Neuron (in vitro differentiated cells): Measurements from ENCODE around the gene OR9A4.
"Not testable (repeated sequence)": the region's sequence is repeated elsewhere in the genome, so short reads cannot be mapped to it uniquely, and the experiment has no call there.

Experiments
- H2AFZ ChIP-seq: one replicate; pipeline ENCODE4 v1.6.1; 2013; ENCODE audit warnings: low read depth, mild to moderate bottlenecking, inconsistent platforms, low read length, moderate library complexity
- H3K27me3 ChIP-seq: one replicate; pipeline ENCODE4 v1.6.1; 2013; ENCODE audit warnings: low read length; ENCODE audit not compliant: insufficient read depth
- H3K36me3 ChIP-seq: one replicate; pipeline ENCODE4 v1.6.1; 2013; ENCODE audit warnings: low read length; ENCODE audit not compliant: insufficient read depth
- H3K4me1 ChIP-seq: one replicate; pipeline ENCODE4 v1.6.1; 2013; ENCODE audit warnings: low read length; ENCODE audit not compliant: insufficient read depth
- H3K4me3 ChIP-seq: 2 replicates; pipeline ENCODE4 v1.5.1; 2013; ENCODE audit warnings: mild to moderate bottlenecking, low read length, moderate library complexity
- H3K9me3 ChIP-seq: one replicate; pipeline ENCODE4 v1.6.1; 2013; ENCODE audit warnings: low read length

OR9A4 gene, protein sequence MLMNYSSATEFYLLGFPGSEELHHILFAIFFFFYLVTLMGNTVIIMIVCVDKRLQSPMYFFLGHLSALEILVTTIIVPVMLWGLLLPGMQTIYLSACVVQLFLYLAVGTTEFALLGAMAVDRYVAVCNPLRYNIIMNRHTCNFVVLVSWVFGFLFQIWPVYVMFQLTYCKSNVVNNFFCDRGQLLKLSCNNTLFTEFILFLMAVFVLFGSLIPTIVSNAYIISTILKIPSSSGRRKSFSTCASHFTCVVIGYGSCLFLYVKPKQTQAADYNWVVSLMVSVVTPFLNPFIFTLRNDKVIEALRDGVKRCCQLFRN

DNA sequence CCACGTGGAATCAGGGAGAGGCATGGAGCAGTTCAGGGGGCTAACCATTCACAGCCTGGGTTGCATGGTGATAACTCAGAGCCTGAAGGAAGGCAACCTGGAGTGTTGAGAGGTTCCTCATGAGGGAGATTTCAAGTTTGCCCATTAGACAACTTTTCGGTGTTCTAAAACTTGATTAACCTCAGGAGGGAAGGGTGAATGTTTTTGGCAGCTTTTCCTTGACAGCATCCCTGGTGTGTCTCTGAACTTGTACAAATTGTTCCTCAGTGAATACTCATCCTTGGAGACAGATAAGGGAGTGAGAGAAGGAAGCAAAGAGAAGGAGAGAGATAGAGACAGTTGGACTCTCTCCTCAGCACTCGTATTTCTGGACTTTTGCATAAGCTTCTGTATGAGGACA, at the start of gene OR9A4:
Gene OR9A4, plus strand, starts transcription at position 301 of the 400 bp plus-strand sequence. CDS start 2,477 bp downstream, outside the sequence.
- no peak within 1 kb of the TSS for H3K4me3 ChIP-seq
- no peak within 1 kb of the TSS for H2AFZ ChIP-seq
- H3K4me1 ChIP-seq = no peaks in the 10 kb centered on the region
- H3K27me3 ChIP-seq = no peaks in the 10 kb centered on the region
- H3K9me3 ChIP-seq = no peaks in the 10 kb centered on the region
- H3K36me3 ChIP-seq = no peaks in the 10 kb centered on the region

DNA sequence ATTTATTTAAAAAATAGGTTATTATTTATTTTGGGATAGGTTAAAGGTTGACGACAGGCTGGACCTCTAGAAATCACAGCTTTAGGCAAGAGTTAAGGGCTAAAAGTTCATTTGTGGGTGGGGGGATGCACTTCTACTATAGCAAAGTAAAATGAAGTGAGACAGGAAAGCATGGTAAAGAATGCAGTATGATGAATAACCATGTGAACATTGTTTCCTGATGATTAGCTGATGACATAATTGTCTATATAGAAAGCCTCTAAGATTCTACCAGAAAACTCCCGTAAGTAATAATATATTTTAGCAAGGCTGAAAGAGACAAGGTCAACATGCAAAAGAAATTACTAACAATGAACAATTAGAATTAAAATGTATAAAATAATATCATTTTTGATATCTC, 49.2 kb upstream of the OR9A4 start:
- Histone ChIP-seq H3K36me3 (no peaks in the 10 kb centered on the region), H3K9me3 (no peaks in the 10 kb centered on the region), H3K27me3 (no peaks in the 10 kb centered on the region), H2AFZ (no peak overlapping the region), H3K4me3 (no peak overlapping the region), H3K4me1 (no peaks in the 10 kb centered on the region)

DNA sequence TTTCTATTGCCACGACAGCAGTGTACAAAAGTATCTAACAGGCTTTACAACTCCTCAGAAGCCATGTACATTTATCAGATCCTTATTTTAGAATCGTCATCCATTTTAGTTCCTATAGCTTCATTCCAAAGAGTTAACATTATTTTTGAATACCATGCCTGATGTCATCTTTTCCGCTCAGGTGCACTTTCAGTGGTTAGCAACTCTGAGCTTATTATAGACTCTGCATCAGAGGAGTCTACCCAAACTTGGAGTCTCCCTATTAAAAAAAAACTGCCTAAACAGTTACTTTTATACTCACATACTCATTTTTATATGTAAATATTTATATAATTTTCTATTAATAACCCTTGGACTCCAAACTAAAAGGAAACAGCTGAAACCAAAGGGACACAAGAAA, 43.3 kb upstream of the OR9A4 start:
- no peaks in the 10 kb centered on the region for H3K36me3 ChIP-seq
- H3K4me3 ChIP-seq = no peak overlapping the region
- H2AFZ ChIP-seq = no peak overlapping the region
- H3K9me3 ChIP-seq = no peaks in the 10 kb centered on the region
- H3K27me3 ChIP-seq = no peaks in the 10 kb centered on the region
- peaks cover 3% of the 10 kb centered on the region for H3K4me1 ChIP-seq

DNA sequence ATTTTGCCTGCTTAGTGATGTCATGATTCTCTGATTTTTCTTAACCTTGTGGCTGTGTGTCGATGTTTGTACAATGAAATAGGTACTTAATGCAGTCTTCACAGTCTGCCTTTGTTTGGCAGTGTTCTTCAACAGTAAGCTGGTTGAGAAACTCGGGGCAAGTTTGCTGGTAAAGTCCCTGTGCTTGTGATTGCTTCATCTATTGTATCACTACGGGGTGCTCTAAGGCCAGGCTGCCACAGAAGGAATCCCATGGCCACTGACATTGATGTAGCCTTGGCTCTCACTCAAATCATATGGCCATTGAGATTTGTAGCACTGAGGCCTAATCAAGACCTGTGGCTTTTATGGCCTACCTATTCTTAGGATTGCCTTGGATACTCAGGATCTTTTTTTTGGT, 41.4 kb upstream of the OR9A4 start:
- Histone ChIP-seq H3K4me1 (peaks cover 3% of the 10 kb centered on the region), H3K36me3 (no peaks in the 10 kb centered on the region)

DNA sequence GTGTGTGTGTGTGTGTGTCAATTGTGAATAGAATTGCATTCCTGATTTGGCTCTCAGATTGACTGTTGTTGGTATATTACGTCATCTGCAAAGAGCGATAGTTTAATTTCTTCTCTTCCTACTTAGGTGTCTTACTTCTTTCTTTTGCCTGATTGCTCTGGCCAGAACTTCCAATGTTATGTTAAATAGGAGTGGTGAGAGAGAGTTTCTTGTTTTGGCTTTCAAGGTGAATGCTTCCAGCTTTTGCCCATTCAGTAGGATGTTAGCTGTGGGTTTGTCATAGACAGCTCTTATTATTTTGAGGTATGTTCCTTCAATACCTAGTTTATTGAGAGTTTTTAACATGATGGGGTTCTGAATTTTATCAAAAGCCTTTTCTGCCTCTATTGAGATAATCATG, 40.7 kb upstream of the OR9A4 start:
- Histone ChIP-seq H2AFZ (no peak overlapping the region), H3K9me3 (no peaks in the 10 kb centered on the region), H3K4me3 (no peak overlapping the region), H3K27me3 (no peaks in the 10 kb centered on the region), H3K36me3 (no peaks in the 10 kb centered on the region), H3K4me1 (peaks cover 3% of the 10 kb centered on the region)

More for the DNA sequence above, 41.4 kb upstream of the OR9A4 start:
- no peak overlapping the region for H3K4me3 ChIP-seq
- no peaks in the 10 kb centered on the region for H3K27me3 ChIP-seq
- no peak overlapping the region for H2AFZ ChIP-seq
- H3K9me3 ChIP-seq = no peaks in the 10 kb centered on the region

DNA sequence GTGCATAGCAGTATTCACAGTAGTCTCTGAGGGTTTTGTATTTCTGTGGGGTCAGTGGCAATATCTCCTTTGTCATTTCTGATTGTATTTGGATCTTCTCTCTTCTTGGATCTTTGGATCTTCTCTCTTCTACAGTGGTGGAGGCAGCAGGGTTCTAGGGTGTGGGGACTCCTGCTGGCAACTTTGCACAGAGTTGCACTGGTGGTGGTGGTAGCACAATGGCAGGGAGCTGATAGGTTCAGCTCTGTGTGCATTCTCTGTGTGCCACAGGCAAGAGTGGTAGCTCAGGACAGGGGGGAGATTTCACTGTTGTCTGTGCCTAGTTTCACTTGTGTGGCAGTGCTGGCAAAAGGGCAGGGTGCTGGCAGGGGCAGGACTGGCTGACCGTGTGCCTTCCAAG, 39.8 kb upstream of the OR9A4 start:
- Histone ChIP-seq H3K36me3 (no peaks in the 10 kb centered on the region), H3K4me1 (peaks cover 3% of the 10 kb centered on the region), H2AFZ (no peak overlapping the region), H3K27me3 (no peaks in the 10 kb centered on the region), H3K9me3 (no peaks in the 10 kb centered on the region), H3K4me3 (no peak overlapping the region)

DNA sequence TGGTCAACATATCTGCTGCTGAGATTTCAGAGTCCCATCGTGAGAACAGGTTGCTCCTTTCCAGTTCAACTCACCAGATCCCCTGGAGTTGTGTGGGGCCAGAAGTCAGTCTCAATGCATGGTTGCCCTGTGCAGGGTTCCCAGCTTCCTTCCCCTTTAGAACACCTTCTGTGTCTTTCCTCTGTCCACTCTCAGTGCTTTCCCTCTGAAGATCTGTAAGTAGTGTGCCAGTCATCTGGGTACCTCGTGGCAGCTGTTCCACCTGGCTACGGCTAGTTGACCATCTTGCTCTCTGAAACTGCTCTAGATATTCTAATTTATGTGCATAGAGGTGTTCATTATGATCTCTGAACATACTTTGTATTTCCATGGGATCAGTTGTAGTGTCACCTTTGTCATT, 38.8 kb upstream of the OR9A4 start:
- H3K9me3 ChIP-seq = no peaks in the 10 kb centered on the region
- no peaks in the 10 kb centered on the region for H3K36me3 ChIP-seq
- H3K4me3 ChIP-seq = no peak overlapping the region
- H3K4me1 ChIP-seq = peaks cover 3% of the 10 kb centered on the region
- no peaks in the 10 kb centered on the region for H3K27me3 ChIP-seq
- H2AFZ ChIP-seq = no peak overlapping the region

DNA sequence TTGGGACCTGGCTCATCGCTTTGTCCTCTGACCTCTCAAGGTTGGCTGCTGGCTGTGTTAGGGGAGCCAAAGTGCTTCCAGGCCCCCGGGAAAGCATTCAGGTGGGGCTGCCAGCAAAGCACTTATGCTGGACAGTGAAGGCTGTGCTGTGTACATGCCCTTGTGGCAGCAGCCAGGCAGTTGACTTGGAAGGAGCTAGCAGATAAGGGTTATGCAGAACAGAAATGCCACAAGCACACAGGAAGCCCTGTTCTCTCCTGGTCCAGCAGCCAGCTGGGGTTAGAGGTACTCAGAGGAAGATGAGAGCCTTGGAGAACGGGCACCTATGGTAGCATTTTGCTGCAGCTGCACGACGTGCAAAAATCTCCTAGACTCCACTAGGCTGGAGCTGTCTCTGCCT, 35.2 kb upstream of the OR9A4 start:
- H3K36me3 ChIP-seq = no peaks in the 10 kb centered on the region
- H3K4me3 ChIP-seq = no peak overlapping the region
- H3K9me3 ChIP-seq = no peaks in the 10 kb centered on the region
- H3K4me1 ChIP-seq = no peaks in the 10 kb centered on the region
- no peak overlapping the region for H2AFZ ChIP-seq
- H3K27me3 ChIP-seq = no peaks in the 10 kb centered on the region

DNA sequence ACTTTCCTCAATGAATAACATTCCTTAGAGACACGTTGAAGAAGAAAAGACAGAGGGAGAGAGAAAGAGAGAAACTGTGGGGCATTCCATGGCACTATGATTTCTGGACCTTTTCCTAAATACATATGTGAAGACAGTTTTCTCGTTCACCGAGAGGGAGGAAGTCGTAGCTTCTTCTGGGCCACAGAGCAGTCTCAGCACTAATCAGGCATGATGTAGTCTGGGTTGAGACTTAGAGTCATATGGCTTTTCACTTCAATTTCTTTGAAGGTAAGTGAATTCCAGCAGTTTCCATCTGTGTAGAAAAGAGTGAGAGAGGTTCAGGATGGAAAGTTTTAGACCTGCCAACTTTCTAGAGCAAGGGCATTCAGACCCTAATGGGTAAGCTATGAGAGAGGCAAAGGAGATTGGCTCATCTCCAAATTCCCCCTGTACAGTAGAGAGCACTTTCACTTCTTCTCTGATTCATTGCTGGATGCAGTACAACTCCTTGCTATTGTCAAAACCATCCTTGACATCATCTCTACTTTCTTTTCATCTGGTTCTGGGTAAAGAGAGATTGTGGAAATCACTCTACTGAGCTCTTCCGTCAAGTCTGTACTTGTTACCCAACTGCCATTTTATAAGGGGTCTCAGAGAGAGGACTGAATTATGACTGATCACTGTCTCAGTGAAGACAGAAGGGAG, 31.5 kb upstream of the OR9A4 start:
- H3K4me1 ChIP-seq = no peaks in the 10 kb centered on the region
- H3K27me3 ChIP-seq = no peaks in the 10 kb centered on the region
- no peaks in the 10 kb centered on the region for H3K9me3 ChIP-seq
- no peak overlapping the region for H3K4me3 ChIP-seq
- no peak overlapping the region for H2AFZ ChIP-seq
- no peaks in the 10 kb centered on the region for H3K36me3 ChIP-seq

DNA sequence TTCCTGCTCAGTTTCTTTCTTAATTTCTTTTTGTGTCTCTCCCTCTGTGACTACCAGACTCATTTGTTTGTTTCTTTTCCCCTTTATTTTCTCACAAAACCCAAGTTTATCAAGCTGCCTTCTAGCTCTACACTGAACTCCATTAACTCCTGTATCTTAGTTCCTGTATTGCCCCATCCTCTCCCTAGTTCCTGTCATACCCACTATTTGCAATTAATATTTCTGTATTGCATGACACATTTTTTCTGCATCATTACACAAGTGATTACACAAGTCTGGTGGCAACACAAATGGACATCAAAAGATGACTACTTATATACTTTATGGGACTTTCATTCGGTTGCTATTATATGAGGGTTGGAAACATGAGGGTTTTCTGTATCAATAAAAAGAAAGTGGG, 26.9 kb upstream of the OR9A4 start:
- no peak overlapping the region for H3K4me3 ChIP-seq
- H3K27me3 ChIP-seq = no peaks in the 10 kb centered on the region
- H2AFZ ChIP-seq = no peak overlapping the region
- no peaks in the 10 kb centered on the region for H3K4me1 ChIP-seq
- no peaks in the 10 kb centered on the region for H3K9me3 ChIP-seq
- H3K36me3 ChIP-seq = no peaks in the 10 kb centered on the region

DNA sequence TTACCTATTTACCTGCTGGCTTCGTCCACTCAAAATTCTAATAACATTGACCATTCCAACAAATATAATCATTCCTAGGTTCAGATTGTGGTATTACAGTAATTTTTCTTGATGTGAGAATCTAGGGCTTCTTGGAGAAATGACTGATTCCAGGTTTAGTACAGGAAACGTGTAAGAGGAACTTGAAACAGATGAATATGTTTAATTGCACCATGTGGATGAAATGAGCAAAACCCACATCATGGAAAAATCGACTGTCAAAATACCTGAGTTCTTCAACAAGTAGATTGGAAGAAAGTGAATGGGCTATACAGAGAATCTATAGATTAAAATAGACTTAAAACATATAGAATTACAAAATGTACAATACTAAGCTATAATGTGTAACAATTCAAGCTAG, 24.9 kb upstream of the OR9A4 start:
- Histone ChIP-seq H2AFZ (no peak overlapping the region), H3K27me3 (no peaks in the 10 kb centered on the region), H3K4me1 (no peaks in the 10 kb centered on the region), H3K9me3 (no peaks in the 10 kb centered on the region), H3K4me3 (no peak overlapping the region), H3K36me3 (no peaks in the 10 kb centered on the region)

DNA sequence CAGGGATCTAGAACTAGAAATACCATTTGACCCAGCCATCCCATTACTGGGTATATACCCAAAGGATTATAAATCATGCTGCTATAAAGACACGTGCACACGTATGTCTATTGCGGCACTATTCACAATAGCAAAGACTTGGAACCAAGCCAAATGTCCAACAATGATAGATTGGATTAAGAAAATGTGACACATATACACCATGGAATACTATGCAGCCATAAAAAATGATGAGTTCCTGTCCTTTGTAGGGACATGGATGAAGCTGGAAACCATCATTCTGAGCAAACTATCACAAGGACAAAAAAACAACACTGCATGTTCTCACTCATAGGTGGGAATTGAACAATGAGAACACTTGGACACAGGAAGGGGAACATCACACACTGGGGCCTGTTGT, 16.8 kb upstream of the OR9A4 start:
- H3K4me3 ChIP-seq, H3K9me3 ChIP-seq, H3K4me1 ChIP-seq, H3K27me3 ChIP-seq, H2AFZ ChIP-seq, H3K36me3 ChIP-seq: not testable (repeated sequence)

DNA sequence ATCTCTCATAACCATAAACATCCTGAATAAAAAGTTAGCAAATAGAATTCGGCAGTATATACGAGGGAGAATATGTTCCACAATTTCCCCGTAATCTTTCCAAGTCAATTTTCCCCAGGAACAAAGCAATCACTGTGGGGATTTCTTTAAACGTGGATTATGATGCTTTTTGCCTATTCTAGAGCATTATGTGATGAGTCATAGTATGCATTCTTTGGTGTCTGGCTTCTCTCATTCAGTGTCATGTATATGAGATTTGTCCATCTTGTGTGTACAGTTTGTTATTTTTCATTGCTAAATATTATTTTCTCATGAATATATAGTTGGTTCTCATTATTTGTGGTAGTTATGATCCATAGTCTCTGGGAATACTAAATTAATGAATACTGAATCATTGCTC, 9.9 kb upstream of the OR9A4 start:
- Histone ChIP-seq H3K27me3 (no peaks in the 10 kb centered on the region), H3K4me3 (no peak overlapping the region), H3K9me3 (no peaks in the 10 kb centered on the region), H3K4me1 (no peaks in the 10 kb centered on the region), H3K36me3 (no peaks in the 10 kb centered on the region), H2AFZ (no peak overlapping the region)

DNA sequence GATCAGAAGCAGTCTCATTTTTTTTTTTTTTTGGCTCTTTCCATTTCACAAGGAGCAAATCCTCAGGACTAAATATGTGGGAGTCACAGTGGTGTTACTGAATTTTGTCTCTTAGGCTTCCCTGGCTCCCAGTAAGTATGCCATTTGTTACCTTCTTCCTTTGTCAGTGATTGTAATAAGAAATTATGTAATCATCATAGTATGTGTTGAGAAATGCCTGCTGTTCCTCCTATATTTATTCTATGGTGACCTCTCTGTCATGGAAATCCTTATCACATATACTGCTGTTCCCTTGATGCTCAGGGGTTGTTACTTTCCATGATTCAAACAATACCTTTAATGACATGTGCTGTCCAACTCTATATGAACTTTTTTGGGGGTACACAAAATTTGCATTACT, 4.8 kb upstream of the OR9A4 start:
- H3K4me3 ChIP-seq = no peak overlapping the region
- no peaks in the 10 kb centered on the region for H3K9me3 ChIP-seq
- H3K36me3 ChIP-seq = no peaks in the 10 kb centered on the region
- H3K4me1 ChIP-seq = no peaks in the 10 kb centered on the region
- H3K27me3 ChIP-seq = no peaks in the 10 kb centered on the region
- H2AFZ ChIP-seq = no peak overlapping the region
